Parathyroid adenoma (tissue), 2 donors: Measurements from ENCODE around the gene PI4KA.

Experiments used
- H2AFZ ChIP-seq: fragments of 300-600 bp; sonication (generic); one replicate; pipeline ENCODE4 v1.7.0; 2017; ENCODE audit warnings: antibody characterized with exemption, mild to moderate bottlenecking
- H3K27ac ChIP-seq: fragments of 300-600 bp; sonication (generic); one replicate; pipeline ENCODE4 v1.7.0; 2017
- H3K27me3 ChIP-seq: fragments of 300-600 bp; sonication (generic); one replicate; pipeline ENCODE4 v1.7.0; 2017; ENCODE audit warnings: low read length; ENCODE audit not compliant: control insufficient read depth, insufficient read depth
- H3K36me3 ChIP-seq: fragments of 300-600 bp; sonication (generic); one replicate; pipeline ENCODE4 v1.7.0; 2017; ENCODE audit warnings: low read length; ENCODE audit not compliant: control insufficient read depth, insufficient read depth
- H3K4me1 ChIP-seq: fragments of 300-600 bp; sonication (generic); one replicate; pipeline ENCODE4 v1.7.0; 2017; ENCODE audit warnings: control low read depth
- H3K4me2 ChIP-seq: fragments of 300-600 bp; sonication (generic); one replicate; pipeline ENCODE4 v1.7.0; 2017; ENCODE audit warnings: low read length
- H3K4me3 ChIP-seq: fragments of 300-600 bp; sonication (generic); one replicate; pipeline ENCODE4 v1.7.0; 2017; ENCODE audit warnings: low read depth, low read length
- H3K79me2 ChIP-seq: fragments of 300-600 bp; sonication (generic); one replicate; pipeline ENCODE4 v1.7.0; 2017; ENCODE audit warnings: control low read depth
- H3K9ac ChIP-seq: fragments of 300-600 bp; sonication (generic); one replicate; pipeline ENCODE4 v1.7.0; 2017; ENCODE audit warnings: mild to moderate bottlenecking
- H3K9me3 ChIP-seq: fragments of 300-600 bp; sonication (generic); one replicate; pipeline ENCODE4 v1.7.0; 2017; ENCODE audit warnings: low read length; ENCODE audit not compliant: control insufficient read depth
- TF ChIP-seq, protein P1 (sequence below): fragments of 300-600 bp; sonication (generic); IDR thresholded peaks from one replicate; pipeline ENCODE4 v1.7.0; 2017; ENCODE audit warnings: antibody characterized with exemption, mild to moderate bottlenecking
- donor health status: primary hyperparathyroidism.

PI4KA gene

DNA sequence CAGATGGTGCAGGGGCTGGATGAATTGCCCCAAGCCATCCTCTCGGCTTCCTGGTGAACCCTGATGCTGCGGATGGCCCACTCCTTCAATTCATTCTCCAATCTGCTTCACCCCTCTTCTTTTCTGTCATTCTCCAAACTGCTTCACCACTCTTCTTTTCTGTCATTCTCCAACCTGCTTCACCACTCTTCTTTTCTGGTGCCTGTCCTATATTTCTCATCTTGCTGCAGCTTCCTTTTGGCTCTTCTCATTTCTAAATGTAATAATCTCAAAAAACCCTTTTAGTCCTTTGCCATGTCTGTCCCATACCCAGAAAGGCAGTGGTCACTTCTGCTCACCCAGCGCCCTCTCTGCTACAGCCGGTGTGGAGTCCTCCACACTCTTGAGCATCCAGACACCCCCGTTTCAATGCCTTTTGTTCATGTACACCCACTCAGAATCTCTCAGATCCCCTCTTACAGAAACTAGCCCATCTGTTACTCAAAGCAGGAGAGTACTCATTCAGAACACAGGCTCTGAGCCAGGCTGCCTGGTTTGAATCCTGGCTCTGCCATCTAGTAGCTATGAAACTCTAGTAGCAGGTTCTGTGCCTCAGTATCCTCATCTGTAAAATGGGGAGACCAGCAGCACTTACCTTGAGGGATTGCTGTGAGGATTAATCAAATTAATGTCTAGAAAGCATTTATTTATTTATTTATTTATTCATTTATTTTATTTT, 69.8 kb downstream of the PI4KA start:
- no peaks in the 10 kb centered on the region for H3K4me1 ChIP-seq
- H3K4me2 ChIP-seq: no peak overlapping the region
- no peak overlapping the region for H3K4me3 ChIP-seq
- TF ChIP-seq, protein P1, sequence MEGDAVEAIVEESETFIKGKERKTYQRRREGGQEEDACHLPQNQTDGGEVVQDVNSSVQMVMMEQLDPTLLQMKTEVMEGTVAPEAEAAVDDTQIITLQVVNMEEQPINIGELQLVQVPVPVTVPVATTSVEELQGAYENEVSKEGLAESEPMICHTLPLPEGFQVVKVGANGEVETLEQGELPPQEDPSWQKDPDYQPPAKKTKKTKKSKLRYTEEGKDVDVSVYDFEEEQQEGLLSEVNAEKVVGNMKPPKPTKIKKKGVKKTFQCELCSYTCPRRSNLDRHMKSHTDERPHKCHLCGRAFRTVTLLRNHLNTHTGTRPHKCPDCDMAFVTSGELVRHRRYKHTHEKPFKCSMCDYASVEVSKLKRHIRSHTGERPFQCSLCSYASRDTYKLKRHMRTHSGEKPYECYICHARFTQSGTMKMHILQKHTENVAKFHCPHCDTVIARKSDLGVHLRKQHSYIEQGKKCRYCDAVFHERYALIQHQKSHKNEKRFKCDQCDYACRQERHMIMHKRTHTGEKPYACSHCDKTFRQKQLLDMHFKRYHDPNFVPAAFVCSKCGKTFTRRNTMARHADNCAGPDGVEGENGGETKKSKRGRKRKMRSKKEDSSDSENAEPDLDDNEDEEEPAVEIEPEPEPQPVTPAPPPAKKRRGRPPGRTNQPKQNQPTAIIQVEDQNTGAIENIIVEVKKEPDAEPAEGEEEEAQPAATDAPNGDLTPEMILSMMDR: no peak
- H3K27ac ChIP-seq: no peak overlapping the region
- H3K27me3 ChIP-seq: no peaks in the 10 kb centered on the region
- H3K36me3 ChIP-seq: no peaks in the 10 kb centered on the region
- no peaks in the 10 kb centered on the region for H3K9me3 ChIP-seq
- no peak overlapping the region for H2AFZ ChIP-seq
- no peak overlapping the region for H3K9ac ChIP-seq
- no peaks in the 10 kb centered on the region for H3K79me2 ChIP-seq

DNA sequence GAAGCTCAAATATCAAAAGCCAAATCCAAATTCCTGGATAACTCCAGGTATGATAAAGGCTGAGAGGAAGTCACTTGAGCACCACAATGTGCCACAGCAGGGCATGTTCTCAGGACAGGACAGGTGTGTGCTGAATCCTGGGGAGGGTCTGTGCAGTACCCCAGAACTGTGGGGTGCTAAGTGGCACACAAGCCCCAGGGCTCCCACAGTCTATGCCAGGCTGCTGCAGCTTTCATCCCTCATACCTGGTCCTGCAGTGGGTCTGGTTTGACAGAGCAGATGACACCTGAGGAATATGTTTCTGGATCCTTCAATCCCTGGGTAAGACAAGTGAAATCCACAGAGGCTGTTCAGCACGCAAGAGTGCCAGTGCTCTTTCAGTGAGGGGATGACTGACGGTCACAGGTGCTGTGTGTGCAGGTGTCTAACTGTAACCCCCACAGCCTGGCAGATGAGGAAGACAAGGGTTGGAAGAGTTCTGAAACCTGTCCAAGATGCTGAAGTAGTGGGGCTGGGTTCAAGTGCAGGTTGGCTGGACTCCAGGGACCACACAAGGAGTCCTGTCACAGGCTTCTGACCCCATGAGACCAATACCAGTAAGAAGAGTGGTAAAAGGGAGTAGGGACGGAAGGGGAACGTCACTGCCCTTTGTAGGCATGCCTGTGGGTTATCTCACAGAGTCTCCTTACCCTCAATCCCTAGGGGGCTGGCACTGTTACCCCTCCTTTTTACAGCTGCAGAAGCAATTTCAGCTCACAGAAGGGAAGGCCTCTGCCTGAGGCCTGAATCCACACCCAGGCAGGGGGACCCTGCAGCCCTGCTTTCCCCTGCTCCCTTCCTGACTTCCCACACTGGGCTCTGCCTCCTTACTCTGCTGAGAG, 70.6 kb downstream of the PI4KA start:
- Histone ChIP-seq H3K79me2 (no peaks in the 10 kb centered on the region), H3K27me3 (no peaks in the 10 kb centered on the region), H3K9ac (no peak overlapping the region), H3K4me2 (no peak overlapping the region), H3K4me3 (no peak overlapping the region), H3K9me3 (no peaks in the 10 kb centered on the region), H3K4me1 (no peaks in the 10 kb centered on the region), H3K27ac (no peak overlapping the region), H3K36me3 (no peaks in the 10 kb centered on the region), H2AFZ (no peak overlapping the region)
- TF ChIP-seq, protein P1: no peak

DNA sequence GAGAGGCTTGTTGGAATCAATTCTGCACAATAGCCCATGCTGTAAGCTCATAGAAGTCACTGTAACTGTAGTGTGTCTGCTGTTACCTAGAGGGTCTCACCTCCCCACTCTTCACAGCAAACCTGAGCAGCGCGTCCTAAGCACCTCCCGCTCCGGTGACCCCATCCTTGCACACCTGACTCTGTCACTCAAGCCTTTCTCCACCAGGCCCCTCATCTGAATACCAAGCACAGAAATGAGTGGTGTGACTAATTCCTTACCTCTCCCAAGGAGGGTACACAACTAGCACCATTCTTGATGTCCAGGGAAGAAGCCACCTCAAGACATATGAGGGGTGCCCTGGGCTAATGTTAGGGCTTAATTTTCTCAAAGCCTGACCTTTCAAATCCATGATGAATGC, 71.4 kb downstream of the PI4KA start:
- H3K9me3 ChIP-seq: no peaks in the 10 kb centered on the region
- no peak overlapping the region for H3K4me2 ChIP-seq
- H3K79me2 ChIP-seq: no peaks in the 10 kb centered on the region
- TF ChIP-seq, protein P1: no peak
- H3K4me3 ChIP-seq: no peak overlapping the region
- no peaks in the 10 kb centered on the region for H3K27me3 ChIP-seq
- no peak overlapping the region for H3K9ac ChIP-seq
- H2AFZ ChIP-seq: no peak overlapping the region
- no peak overlapping the region for H3K27ac ChIP-seq
- H3K4me1 ChIP-seq: no peaks in the 10 kb centered on the region
- H3K36me3 ChIP-seq: no peaks in the 10 kb centered on the region

DNA sequence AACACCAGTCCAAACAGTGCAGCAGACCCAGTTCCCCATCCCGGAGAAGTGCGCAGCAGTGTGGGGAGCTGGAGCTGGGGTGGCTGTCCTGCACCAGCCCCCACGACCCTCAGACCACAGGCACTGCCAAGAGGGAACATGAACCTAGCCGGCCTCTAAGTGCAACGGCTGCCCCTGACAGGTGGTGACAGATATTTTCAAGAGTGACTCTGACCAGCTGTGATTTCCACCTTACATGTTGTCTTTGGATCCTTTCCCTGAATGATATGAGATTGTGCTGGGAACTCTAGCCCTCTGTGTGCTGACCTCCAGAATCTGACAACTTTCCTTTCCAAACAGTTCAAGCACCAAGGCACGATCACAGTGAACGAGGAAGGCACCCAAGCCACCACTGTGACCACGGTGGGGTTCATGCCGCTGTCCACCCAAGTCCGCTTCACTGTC, 72.1 kb downstream of the PI4KA start:
- no peaks in the 10 kb centered on the region for H3K36me3 ChIP-seq

More for the DNA sequence above, 72.1 kb downstream of the PI4KA start:
- no peaks in the 10 kb centered on the region for H3K79me2 ChIP-seq
- no peaks in the 10 kb centered on the region for H3K27me3 ChIP-seq
- no peaks in the 10 kb centered on the region for H3K9me3 ChIP-seq
- no peaks in the 10 kb centered on the region for H3K4me1 ChIP-seq
- no peak overlapping the region for H3K27ac ChIP-seq
- no peak overlapping the region for H3K4me3 ChIP-seq
- no peak overlapping the region for H2AFZ ChIP-seq
- H3K9ac ChIP-seq: no peak overlapping the region
- no peak overlapping the region for H3K4me2 ChIP-seq
- TF ChIP-seq, protein P1: no peak
